Measurements from ENCODE around the gene IL17RE. TPM values are rescaled to one million over a fixed set of nuclear protein-coding genes. Genes with fewer than 3 reads are reported as not detected.

Gene IL17RE
- total and polyA plus RNA-seq, 2 of the 13 experiments (the other 11 are each of a cell fraction or from before 2014, with no cell fraction given) = 14.5 to 24.1 TPM

DNA sequence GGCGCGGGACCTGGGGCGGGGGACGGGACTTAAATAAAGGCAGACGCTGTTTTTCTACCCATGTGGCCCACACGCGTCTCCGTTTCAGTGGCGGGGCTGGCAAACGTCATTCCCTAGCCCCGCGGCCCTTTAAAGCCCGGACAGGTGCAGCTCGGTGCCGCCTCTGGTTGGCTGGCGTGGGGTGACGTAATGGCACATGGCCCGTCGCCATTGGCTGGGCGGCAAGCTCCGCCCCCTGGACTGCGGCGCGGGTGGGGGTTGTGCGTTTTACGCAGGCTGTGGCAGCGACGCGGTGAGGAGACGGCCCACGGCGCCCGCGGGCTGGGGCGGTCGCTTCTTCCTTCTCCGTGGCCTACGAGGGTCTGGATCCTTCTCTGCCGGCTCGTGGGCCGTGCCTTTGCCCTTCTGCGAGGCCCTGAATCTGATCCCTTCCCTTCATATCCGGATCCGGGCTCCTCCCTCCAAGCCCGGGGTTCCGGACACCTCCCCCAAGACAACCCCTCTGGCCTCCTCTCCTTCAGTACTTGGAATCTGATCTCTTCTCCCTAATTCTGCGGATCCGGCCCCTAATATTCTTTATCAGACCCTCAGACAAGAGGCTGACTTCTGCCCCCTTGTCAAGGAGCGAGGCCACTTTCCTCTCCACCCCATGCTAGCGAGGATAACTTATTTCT, 31.1 kb downstream of the IL17RE start, which contains the start of gene CRELD1 (continued):
- no peak for TF ChIP-seq FOXP1 (IDR thresholded peaks at IDR 0.05)
- no peak for TF ChIP-seq FOXP1 (CRISPR knock-in tag; IDR thresholded peaks at IDR 0.05)
- peak; percentile 81; the same call in 1 of the 2 replicates for TF ChIP-seq HOXA5 (CRISPR knock-in tag; IDR thresholded peaks at IDR 0.05)
- TF ChIP-seq, protein P1, sequence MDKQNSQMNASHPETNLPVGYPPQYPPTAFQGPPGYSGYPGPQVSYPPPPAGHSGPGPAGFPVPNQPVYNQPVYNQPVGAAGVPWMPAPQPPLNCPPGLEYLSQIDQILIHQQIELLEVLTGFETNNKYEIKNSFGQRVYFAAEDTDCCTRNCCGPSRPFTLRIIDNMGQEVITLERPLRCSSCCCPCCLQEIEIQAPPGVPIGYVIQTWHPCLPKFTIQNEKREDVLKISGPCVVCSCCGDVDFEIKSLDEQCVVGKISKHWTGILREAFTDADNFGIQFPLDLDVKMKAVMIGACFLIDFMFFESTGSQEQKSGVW (CRISPR knock-in tag; IDR thresholded peaks at IDR 0.05; ENCODE audit: borderline replicate concordance) = no peak
- no peak for TF ChIP-seq XRCC5 (optimal IDR thresholded peaks at IDR 0.05; ENCODE audit: low read length)
- peak; percentile 99 for TF ChIP-seq ZFP91 (CRISPR knock-in tag; IDR thresholded peaks at IDR 0.05; ENCODE audit: borderline replicate concordance)
- TF ChIP-seq SNAPC2 (CRISPR knock-in tag; IDR thresholded peaks at IDR 0.05) = no peak
- peak; percentile 68 for TF ChIP-seq THAP11 (CRISPR knock-in tag; IDR thresholded peaks at IDR 0.05)
- peak; percentile 49 for TF ChIP-seq PHF5A (CRISPR knock-in tag; IDR thresholded peaks at IDR 0.05; ENCODE audit: low read depth, unreplicated experiment)
- no peak for TF ChIP-seq ZNF737 (CRISPR knock-in tag; IDR thresholded peaks at IDR 0.05; ENCODE audit: borderline replicate concordance)
- no peak for TF ChIP-seq ELK4 (CRISPR knock-in tag; IDR thresholded peaks at IDR 0.05; ENCODE audit: borderline replicate concordance)
- no peak for TF ChIP-seq NFE2L1 (CRISPR knock-in tag; IDR thresholded peaks at IDR 0.05; ENCODE audit: borderline replicate concordance)
- TF ChIP-seq MED8 (CRISPR knock-in tag; IDR thresholded peaks at IDR 0.05; ENCODE audit: insufficient replicate concordance) = no peak
- TF ChIP-seq RCOR2 (CRISPR knock-in tag; IDR thresholded peaks at IDR 0.05) = no peak
- TF ChIP-seq, protein P2, sequence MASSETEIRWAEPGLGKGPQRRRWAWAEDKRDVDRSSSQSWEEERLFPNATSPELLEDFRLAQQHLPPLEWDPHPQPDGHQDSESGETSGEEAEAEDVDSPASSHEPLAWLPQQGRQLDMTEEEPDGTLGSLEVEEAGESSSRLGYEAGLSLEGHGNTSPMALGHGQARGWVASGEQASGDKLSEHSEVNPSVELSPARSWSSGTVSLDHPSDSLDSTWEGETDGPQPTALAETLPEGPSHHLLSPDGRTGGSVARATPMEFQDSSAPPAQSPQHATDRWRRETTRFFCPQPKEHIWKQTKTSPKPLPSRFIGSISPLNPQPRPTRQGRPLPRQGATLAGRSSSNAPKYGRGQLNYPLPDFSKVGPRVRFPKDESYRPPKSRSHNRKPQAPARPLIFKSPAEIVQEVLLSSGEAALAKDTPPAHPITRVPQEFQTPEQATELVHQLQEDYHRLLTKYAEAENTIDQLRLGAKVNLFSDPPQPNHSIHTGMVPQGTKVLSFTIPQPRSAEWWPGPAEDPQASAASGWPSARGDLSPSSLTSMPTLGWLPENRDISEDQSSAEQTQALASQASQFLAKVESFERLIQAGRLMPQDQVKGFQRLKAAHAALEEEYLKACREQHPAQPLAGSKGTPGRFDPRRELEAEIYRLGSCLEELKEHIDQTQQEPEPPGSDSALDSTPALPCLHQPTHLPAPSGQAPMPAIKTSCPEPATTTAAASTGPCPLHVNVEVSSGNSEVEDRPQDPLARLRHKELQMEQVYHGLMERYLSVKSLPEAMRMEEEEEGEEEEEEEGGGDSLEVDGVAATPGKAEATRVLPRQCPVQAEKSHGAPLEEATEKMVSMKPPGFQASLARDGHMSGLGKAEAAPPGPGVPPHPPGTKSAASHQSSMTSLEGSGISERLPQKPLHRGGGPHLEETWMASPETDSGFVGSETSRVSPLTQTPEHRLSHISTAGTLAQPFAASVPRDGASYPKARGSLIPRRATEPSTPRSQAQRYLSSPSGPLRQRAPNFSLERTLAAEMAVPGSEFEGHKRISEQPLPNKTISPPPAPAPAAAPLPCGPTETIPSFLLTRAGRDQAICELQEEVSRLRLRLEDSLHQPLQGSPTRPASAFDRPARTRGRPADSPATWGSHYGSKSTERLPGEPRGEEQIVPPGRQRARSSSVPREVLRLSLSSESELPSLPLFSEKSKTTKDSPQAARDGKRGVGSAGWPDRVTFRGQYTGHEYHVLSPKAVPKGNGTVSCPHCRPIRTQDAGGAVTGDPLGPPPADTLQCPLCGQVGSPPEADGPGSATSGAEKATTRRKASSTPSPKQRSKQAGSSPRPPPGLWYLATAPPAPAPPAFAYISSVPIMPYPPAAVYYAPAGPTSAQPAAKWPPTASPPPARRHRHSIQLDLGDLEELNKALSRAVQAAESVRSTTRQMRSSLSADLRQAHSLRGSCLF (CRISPR knock-in tag; IDR thresholded peaks at IDR 0.05; ENCODE audit: borderline replicate concordance) = no peak
- peak; percentile 46 for TF ChIP-seq ZNF607 (CRISPR knock-in tag; IDR thresholded peaks at IDR 0.05; ENCODE audit: borderline replicate concordance)
- peak; percentile 27; the same call in 1 of the 2 replicates for TF ChIP-seq DZIP1 (CRISPR knock-in tag; IDR thresholded peaks at IDR 0.05)
- TF ChIP-seq MBNL3 (CRISPR knock-in tag; conservative IDR thresholded peaks at IDR 0.05) = no peak
- TF ChIP-seq RELA (CRISPR knock-in tag; IDR thresholded peaks at IDR 0.05) = no peak

All from HepG2 (cell line).